T-helper 1 cell treated with Interleukin-12 subunit alpha and Interleukin-12 subunit beta and Interleukin-4 antibody, amounts not matched to agents 30 μg/mL and 1 μg/mL, for 36 hours (primary cell): ENCODE results near the gene ZBTB5.
A peak's percentile ranks its signal among the peaks of the same experiment; 100 is the strongest.
"Not testable (repeated sequence)": the region's sequence is repeated elsewhere in the genome, so short reads cannot be mapped to it uniquely, and the experiment has no call there.

Experiments
- H3K27ac Mint-ChIP-seq: one replicate; pipeline ENCODE4 v1.8.0; 2021; ENCODE audit warnings: mild to moderate bottlenecking, mixed read lengths
- H3K27me3 Mint-ChIP-seq: one replicate; pipeline ENCODE4 v1.8.0; 2021; ENCODE audit warnings: low read depth, mixed read lengths
- H3K36me3 Mint-ChIP-seq: one replicate; pipeline ENCODE4 v1.8.0; 2021; ENCODE audit warnings: low read depth, mixed read lengths
- H3K4me1 Mint-ChIP-seq: one replicate; pipeline ENCODE4 v1.8.0; 2021; ENCODE audit warnings: low read depth, mixed read lengths
- H3K4me3 Mint-ChIP-seq: one replicate; pipeline ENCODE4 v1.8.0; 2021; ENCODE audit warnings: mild to moderate bottlenecking, moderate library complexity, mixed read lengths
- H3K9me3 Mint-ChIP-seq: one replicate; pipeline ENCODE4 v1.8.0; 2021; ENCODE audit warnings: mixed read lengths

Gene ZBTB5

GRCh38 chr9:37499297-37499696 is 34.0 kb upstream of the ZBTB5 start:
- Mint-ChIP-seq H3K27ac (no peak overlapping the region), H3K36me3 (peaks cover 54% of the 10 kb centered on the region), H3K4me3 (no peak overlapping the region), H3K9me3 (no peaks in the 10 kb centered on the region), H3K27me3 (no peaks in the 10 kb centered on the region), H3K4me1 (peaks cover 13% of the 10 kb centered on the region)

- H3K4me1 Mint-ChIP-seq, result peaks cover 6% of the 10 kb centered on the region
- no peak overlapping the region for H3K27ac Mint-ChIP-seq
- H3K9me3 Mint-ChIP-seq, result no peaks in the 10 kb centered on the region
- peaks cover 52% of the 10 kb centered on the region for H3K36me3 Mint-ChIP-seq
- H3K27me3 Mint-ChIP-seq, result no peaks in the 10 kb centered on the region
- H3K4me3 Mint-ChIP-seq, result no peak overlapping the region
Observed at GRCh38 chr9:37498457-37498856, 33.2 kb upstream of the ZBTB5 start.

- Mint-ChIP-seq H3K4me3 (no peak overlapping the region), H3K4me1 (no peaks in the 10 kb centered on the region), H3K9me3 (no peaks in the 10 kb centered on the region), H3K27ac (no peak overlapping the region), H3K27me3 (no peaks in the 10 kb centered on the region), H3K36me3 (peaks cover 50% of the 10 kb centered on the region)
Observed at GRCh38 chr9:37497320-37497719, 32.1 kb upstream of the ZBTB5 start.

GRCh38 chr9:37496020-37496419 is 30.8 kb upstream of the ZBTB5 start:
- H3K36me3 Mint-ChIP-seq, result peaks cover 46% of the 10 kb centered on the region
- peaks cover 3% of the 10 kb centered on the region for H3K4me1 Mint-ChIP-seq
- no peak overlapping the region for H3K27ac Mint-ChIP-seq
- no peak overlapping the region for H3K4me3 Mint-ChIP-seq
- no peaks in the 10 kb centered on the region for H3K27me3 Mint-ChIP-seq
- no peaks in the 10 kb centered on the region for H3K9me3 Mint-ChIP-seq

- H3K4me3 Mint-ChIP-seq, result no peak overlapping the region
- H3K27ac Mint-ChIP-seq, result no peak overlapping the region
- no peaks in the 10 kb centered on the region for H3K27me3 Mint-ChIP-seq
- peaks cover 51% of the 10 kb centered on the region for H3K36me3 Mint-ChIP-seq
- H3K9me3 Mint-ChIP-seq, result no peaks in the 10 kb centered on the region
- H3K4me1 Mint-ChIP-seq, result peaks cover 5% of the 10 kb centered on the region
Observed at GRCh38 chr9:37495571-37495970, 30.3 kb upstream of the ZBTB5 start.

GRCh38 chr9:37491939-37492338 is 26.7 kb upstream of the ZBTB5 start:
- H3K4me1 Mint-ChIP-seq, result peaks cover 24% of the 10 kb centered on the region
- H3K27ac Mint-ChIP-seq, result no peak overlapping the region
- peaks cover 49% of the 10 kb centered on the region for H3K36me3 Mint-ChIP-seq
- H3K9me3 Mint-ChIP-seq, result no peaks in the 10 kb centered on the region
- no peaks in the 10 kb centered on the region for H3K27me3 Mint-ChIP-seq
- no peak overlapping the region for H3K4me3 Mint-ChIP-seq

- Mint-ChIP-seq H3K9me3 (no peaks in the 10 kb centered on the region), H3K36me3 (peaks cover 20% of the 10 kb centered on the region), H3K27me3 (peaks cover under 1% of the 10 kb centered on the region), H3K27ac (peak overlapping the region; percentile 97), H3K4me3 (peak overlapping the region; percentile 99), H3K4me1 (peaks cover 38% of the 10 kb centered on the region)
Observed at GRCh38 chr9:37486616-37487548, 21.6 kb upstream of the ZBTB5 start.

- peak overlapping the region; percentile 97 for H3K27ac Mint-ChIP-seq
- H3K4me3 Mint-ChIP-seq, result peak overlapping the region; percentile 99
- H3K9me3 Mint-ChIP-seq, result no peaks in the 10 kb centered on the region
- H3K36me3 Mint-ChIP-seq, result peaks cover 20% of the 10 kb centered on the region
- peaks cover 36% of the 10 kb centered on the region for H3K4me1 Mint-ChIP-seq
- H3K27me3 Mint-ChIP-seq, result peaks cover 7% of the 10 kb centered on the region
Observed at GRCh38 chr9:37486256-37486615, 21.0 kb upstream of the ZBTB5 start.

GRCh38 chr9:37485389-37486255 is 20.4 kb upstream of the ZBTB5 start, which contains the start of gene POLR1E:
TSS of gene POLR1E (plus strand) at chr9:37485948. CDS start at chr9:37486048, 100 bp downstream.
- Mint-ChIP-seq H3K4me1 (peaks cover 33% of the 10 kb centered on the region), H3K9me3 (no peaks in the 10 kb centered on the region), H3K27me3 (peaks cover 7% of the 10 kb centered on the region), H3K4me3 (peak within 1 kb of the TSS; percentile 99), H3K27ac (peak within 1 kb of the TSS; percentile 97), H3K36me3 (peaks cover 14% of the 10 kb centered on the region)

GRCh38 chr9:37480759-37481158 is 15.5 kb upstream of the ZBTB5 start:
- peaks cover 45% of the 10 kb centered on the region for H3K27me3 Mint-ChIP-seq
- H3K4me3 Mint-ChIP-seq, result no peak overlapping the region
- H3K36me3 Mint-ChIP-seq, result peaks cover 2% of the 10 kb centered on the region
- H3K4me1 Mint-ChIP-seq, result peaks cover 8% of the 10 kb centered on the region
- no peaks in the 10 kb centered on the region for H3K9me3 Mint-ChIP-seq
- H3K27ac Mint-ChIP-seq, result no peak overlapping the region

GRCh38 chr9:37477987-37478619 is 12.9 kb upstream of the ZBTB5 start:
- not testable (repeated sequence) for H3K4me3 Mint-ChIP-seq, H3K36me3 Mint-ChIP-seq, H3K27ac Mint-ChIP-seq, H3K4me1 Mint-ChIP-seq
- Mint-ChIP-seq H3K27me3 (peaks cover 45% of the 10 kb centered on the region), H3K9me3 (peaks cover 15% of the 10 kb centered on the region)

- not testable (repeated sequence) for H3K27ac Mint-ChIP-seq, H3K36me3 Mint-ChIP-seq
Observed at GRCh38 chr9:37477443-37477842, 12.2 kb upstream of the ZBTB5 start.

GRCh38 chr9:37476930-37477329 is 11.7 kb upstream of the ZBTB5 start:
- peaks cover 2% of the 10 kb centered on the region for H3K36me3 Mint-ChIP-seq
- peaks cover 44% of the 10 kb centered on the region for H3K27me3 Mint-ChIP-seq
- peaks cover 6% of the 10 kb centered on the region for H3K4me1 Mint-ChIP-seq
- no peak overlapping the region for H3K4me3 Mint-ChIP-seq
- no peak overlapping the region for H3K27ac Mint-ChIP-seq
- peaks cover 15% of the 10 kb centered on the region for H3K9me3 Mint-ChIP-seq

More at GRCh38 chr9:37477443-37477842, 12.2 kb upstream of the ZBTB5 start:
- not testable (repeated sequence) for H3K4me1 Mint-ChIP-seq, H3K4me3 Mint-ChIP-seq
- H3K9me3 Mint-ChIP-seq, result peaks cover 15% of the 10 kb centered on the region
- H3K27me3 Mint-ChIP-seq, result peaks cover 45% of the 10 kb centered on the region

- peaks cover 2% of the 10 kb centered on the region for H3K36me3 Mint-ChIP-seq
- no peak overlapping the region for H3K27ac Mint-ChIP-seq
- no peak overlapping the region for H3K4me3 Mint-ChIP-seq
- peaks cover 29% of the 10 kb centered on the region for H3K27me3 Mint-ChIP-seq
- H3K9me3 Mint-ChIP-seq, result peaks cover 15% of the 10 kb centered on the region
- peaks cover 10% of the 10 kb centered on the region for H3K4me1 Mint-ChIP-seq
Observed at GRCh38 chr9:37474438-37474837, 9.2 kb upstream of the ZBTB5 start.
